GM19324 (cell line): ENCODE data around the gene INPP5A.

Experiments
- ATAC-seq: cut with Tn5 transposase; IDR thresholded peaks from one replicate; pipeline ENCODE4 v1.9.1; 2021; ENCODE audit warnings: mild to moderate bottlenecking, moderate library complexity; ENCODE audit not compliant: unreplicated experiment, low FRiP score

Gene INPP5A

GRCh38 chr10:132684164-132684891 is 146.7 kb downstream of the INPP5A start:
- ATAC-seq = no peak

DNA sequence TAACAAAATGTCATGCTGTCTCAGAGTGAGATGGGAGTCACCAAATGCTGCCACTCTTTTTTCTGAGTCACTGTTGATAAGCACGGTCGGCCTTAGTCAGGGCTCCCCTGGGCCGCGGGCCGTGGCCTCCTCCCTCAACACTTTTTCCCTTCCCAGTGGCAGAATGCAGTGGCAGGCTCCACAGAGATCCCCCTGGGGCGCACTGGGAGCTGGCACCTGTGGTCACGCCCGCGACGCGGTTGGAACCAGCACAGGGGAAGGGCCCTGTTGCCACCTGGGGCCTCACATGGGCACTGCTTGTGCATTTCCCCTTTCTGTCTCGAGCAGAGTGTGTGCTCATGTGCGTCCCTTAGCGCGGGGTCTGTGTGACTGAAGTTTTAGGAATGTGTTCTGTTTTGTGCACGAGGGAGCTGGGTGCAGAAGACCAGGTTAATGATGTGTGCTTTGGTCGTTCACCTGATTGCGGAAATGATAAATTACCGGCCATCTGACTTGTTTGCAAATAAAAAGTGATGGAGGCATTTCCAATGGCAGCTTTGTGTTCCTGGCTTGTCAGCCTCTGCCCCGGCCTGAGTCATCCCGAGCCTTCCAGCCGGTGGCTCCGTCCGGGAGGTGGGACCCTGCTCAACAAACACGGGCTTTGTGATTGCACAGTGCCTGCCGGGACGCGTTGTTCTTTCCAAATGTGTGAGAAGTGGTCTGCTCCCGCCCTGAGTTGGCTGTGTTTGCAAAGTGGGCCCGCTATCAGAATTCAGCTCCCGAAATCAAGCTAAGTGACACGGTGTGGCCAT is 147.7 kb downstream of the INPP5A start:
- no peak for ATAC-seq

DNA sequence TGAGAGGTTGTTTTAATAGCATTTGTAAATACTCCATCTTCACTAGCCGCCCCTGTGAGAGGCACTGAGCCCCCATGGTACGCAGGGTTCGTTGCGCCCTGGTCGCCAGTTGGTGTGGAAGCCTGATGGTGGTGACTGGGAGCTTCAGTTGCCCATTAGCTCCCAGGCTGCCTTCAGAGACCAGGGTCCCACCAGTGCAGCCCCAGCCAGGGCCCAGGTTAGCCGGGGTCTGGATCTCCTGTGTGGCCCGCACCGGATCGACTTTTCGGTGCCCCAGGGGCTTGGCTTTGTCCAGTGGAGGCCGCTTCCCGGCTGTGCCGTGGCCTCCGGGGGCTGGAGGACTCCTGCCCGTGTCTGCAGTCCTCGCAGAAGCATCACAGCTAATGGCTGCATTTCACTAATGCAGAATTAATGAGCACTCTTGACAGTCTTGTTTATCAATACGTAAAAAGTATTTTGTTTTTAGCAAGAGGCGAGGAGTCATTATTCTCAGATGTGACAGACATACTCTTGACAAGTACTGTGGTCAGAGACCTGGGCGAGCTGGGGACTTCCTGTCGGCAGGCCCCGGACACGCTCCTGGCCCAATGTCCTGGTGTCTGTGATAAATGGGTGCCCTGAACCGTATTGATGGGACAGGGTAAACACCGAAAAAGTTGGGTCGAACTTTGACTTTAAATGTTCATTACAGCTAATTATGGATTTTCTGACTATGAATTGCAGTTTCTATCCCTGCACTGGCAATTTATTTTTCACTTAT is 148.5 kb downstream of the INPP5A start:
- ATAC-seq = no peak

- no peak for ATAC-seq
Measured at GRCh38 chr10:132687181-132687892, 149.8 kb downstream of the INPP5A start.

- ATAC-seq = no peak
Measured at GRCh38 chr10:132687893-132688579, 150.4 kb downstream of the INPP5A start.

DNA sequence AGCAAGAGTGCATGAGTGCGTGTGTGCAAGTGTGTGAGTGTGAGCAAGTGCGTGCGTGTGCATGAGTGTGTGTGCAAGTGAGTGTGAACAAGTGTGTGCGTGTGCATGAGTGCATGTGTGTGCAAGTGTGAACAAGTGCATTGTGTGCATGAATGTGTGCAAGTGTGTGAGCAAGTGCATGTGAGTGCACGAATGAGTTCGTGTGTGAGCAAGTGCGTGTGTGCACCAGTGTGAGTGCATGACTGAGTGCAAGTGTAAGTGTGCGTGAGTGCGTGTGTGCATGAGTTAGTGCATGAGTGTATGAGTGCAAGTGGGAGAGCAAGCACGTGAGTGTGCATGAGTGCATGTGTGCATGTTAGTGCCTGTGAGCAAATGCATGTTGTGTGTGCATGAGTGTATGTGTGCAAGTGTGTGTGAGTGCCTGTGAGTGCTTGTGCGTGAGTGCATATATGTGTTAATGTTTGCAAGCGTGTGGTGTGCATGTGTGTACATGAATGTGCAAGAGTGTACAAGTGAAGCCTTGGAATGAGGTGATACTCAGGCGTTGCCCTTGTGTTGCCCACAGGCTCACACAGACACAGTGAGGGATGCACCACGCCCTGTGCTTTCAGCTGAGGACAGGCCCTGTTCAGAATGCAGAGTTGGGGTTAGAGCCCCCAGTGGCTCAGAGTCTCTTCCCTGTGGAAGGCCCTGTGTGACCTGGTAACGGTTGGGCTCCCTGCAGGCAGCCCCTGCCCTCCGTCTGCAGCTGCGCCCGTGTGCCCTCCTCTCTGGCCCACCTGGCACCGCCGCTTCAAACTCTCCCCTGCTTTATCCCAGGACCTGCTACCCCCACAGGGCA is 151.2 kb downstream of the INPP5A start:
- ATAC-seq = no peak

DNA sequence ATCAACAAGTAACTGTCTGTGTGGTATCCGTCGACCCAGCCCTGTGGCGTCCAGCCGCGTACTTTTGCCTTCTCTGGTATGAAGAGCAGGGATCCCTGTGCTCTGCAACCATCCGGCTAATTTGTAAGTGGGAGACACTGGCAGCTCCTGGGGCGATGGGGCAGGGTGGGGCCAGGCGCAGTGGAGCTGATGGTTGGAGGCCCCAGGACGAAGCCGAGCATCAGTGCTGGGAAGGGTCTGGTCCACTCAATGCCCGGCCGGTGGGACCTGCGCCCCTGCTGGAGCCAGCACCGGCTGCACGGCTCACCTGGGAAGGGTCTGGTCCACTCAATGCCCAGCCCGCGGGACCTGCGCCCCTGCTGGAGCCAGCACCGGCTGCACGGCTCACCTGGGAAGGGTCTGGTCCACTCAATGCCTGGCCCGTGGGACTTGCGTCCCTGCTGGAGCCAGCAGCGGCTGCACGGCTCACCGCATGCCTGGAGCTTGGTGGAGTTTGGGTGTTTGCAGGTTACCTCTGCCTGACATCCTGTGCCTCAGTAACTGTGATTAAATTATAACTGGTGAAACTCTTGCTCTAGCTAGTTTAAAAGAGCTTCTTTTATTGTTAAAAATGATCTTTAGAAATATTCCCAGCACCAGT is 152.3 kb downstream of the INPP5A start:
- ATAC-seq = no peak

DNA sequence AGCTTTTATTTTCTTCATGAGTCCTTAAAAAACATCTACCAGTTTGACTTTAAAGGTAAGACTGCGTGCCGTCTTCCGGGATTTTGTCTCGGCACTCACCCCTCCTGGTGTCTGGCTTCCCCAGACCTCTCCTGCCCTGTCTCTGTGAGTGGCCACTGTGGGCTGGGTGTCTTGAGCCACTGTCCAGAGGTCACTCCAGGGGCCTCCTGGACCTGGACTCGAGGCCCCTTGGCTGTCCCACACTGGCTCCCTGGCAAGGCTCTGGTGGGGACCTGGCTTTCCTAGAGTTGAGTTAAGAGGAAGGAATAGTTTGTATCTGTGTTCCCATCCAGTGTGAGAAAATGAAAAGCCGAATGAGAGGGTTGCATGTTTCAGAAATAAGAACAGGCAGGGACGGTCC is 152.8 kb downstream of the INPP5A start:
- ATAC-seq = no peak

DNA sequence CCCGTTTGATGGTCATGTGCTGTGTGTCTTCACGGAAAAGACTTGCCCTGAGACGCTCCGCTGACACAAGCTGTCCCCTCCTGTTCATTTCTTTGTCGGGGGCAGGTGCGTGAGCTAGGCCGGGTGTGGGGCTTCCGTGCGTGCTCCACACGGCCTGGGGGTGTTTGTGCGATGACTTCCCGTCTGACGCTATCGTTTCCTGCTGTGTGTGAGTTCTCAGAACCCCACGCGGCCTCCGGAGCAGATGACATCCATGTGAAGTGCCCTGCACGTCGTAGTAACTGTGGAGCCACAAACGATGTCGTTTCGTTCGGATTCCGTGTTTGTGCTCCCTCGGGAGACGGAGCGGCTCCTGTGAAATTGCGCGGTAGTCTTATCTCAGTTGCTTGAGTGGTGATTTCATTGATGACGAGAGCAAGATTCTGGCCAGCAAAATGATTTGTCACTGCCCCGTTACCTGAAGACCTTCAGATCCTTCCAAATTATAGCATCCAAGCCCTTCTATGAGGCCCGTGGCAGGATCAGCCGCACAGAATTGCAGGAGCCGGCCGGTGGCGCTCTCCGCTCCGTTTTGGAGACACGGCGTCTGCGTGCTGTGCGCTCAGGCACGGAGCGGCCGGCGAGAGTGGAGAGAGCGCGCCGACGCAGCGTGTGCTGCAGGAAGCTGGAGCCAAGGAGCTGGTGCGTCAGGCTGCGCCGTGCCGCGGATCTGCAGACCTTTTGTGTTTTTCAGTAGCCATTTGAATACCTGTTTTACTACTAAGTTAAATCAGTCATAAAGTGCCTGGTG is 153.4 kb downstream of the INPP5A start:
- no peak for ATAC-seq

GRCh38 chr10:132691711-132692153 is 154.1 kb downstream of the INPP5A start:
- no peak for ATAC-seq

DNA sequence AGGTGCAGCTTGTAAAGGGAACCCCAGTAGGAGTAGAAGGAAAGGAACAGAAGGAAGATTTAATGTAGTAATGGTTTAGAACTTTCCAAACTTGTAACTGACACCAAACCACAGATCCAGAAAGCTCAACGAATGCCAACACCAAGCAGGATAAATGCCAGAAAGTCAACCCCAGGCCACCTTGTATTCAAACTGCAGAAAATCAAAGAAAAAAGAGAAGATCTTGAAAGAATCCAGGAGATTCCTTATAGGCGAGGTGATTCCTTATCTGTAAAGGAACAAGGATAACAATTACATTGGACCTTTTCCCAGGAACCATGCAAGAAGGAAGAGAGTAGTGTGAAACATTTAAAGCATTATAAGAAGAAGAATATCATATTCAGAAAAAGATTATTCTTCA is 154.7 kb downstream of the INPP5A start:
- ATAC-seq = no peak

GRCh38 chr10:132693676-132694075 is 156.1 kb downstream of the INPP5A start:
- ATAC-seq = no peak

DNA sequence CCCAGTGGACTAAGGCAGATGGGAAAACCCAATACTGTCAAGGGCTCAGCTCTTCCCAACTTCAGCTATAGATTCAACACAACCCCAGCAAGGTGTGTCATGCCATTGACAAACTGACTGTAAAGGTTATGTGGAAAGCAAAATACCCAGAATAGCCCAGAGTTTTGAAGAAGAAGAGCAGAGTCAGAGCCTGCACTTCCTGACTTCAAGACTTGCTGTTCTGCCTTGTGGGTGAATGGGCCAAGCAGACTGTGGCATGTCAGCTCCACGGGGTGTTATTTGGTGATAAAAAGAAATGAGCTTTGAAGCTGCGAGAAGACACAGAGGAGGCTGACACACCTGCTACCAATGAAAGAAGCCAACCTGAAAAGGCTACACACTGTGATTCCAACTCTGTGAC is 158.6 kb downstream of the INPP5A start:
- no peak for ATAC-seq

DNA sequence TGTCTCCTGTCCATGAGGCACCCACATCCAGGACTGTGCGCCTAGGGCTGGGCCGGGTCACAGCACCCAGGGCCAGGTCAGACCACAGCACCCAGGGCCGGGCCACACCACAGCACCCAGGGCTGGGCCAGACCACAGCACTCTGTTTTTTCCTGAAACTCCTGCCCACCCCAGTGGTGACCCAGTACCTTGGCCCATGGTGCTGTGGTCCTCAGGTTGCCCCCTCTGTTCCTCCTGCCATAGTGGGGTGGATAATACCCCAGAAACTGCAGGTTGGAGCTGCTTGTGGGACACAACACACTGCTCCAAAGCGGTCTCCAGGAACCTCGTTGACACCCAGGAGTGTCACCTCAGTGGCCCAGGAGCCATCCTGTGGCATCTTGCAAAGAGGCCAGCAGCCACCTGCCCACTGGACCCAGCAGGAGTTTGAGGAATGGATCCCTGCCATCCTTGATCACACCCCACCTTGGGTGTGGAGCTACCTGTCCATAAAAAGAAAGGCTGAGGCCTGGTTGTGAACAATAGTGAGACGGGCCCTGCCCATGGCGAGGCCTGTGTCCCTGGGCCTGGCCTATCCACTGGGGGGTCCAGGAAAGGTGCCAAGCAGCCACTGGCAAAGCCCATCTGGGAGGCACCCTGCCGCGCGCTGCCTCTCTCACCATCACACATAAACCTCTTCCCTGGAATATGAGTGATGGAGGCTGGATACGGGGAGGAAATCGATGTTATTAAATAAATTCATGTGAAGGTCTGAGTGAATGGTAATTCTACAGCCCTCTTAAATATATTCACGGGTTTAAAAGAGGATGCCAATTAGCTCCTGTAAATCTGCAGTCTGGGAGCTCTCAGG is 159.4 kb downstream of the INPP5A start:
- ATAC-seq = no peak

DNA sequence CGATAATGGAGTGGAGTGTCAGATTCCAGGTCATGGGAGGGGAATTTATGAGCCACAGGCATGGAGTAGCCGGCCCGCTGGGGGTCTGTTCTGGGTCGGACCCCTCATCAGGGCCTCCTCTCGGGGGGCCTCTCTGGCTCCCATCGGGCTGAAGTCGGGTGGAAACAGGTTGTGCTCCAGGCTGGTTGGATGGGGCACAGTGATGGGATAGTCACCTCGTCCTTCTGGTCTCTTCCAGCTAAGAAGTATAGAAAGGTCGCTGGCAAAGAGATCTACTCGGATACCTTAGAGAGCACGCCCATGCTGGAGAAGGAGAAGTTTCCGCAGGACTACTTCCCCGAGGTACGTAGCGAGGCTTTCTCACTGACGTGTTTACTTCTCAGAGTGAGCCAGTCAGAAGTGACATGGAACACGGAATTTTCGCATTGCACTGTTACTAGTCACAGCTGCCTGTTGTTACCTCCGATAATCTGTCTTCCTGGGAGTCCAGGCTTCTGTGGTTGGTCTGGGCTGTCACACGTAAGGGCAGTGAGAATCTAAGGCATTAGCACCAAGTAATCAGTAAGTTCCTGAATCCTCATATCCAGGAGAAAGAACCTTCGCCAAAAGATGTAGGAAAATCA is 160.1 kb downstream of the INPP5A start:
- no peak for ATAC-seq

DNA sequence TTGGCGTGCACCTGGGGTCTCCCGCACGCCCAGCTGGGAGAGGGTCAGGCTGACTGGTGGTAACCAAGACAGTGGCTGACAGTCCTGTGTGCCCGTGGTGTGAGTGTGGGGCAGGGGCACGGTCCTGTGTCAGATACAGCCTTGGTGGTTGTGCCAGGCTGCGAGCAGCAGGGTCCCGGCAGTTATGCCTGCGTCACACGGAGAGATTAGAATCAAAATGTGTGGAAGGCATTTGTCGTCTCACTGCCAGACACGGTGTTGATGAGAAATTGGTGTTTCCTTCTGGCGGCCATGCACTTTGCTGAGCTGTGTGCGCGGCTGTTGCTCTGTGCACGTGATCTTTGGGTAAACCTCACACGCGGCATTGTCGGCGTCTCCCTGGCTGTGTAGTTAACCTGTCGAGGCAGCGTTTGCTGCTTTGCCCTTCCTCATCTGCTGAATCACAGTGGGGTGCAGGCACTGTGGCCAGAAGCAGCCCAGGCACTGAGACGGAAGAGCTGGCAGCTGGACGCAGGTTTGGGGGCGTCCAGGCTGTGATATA is 160.7 kb downstream of the INPP5A start:
- ATAC-seq = no peak
